ENCODE results near the gene GALNT10.

The GALNT10 gene

DNA sequence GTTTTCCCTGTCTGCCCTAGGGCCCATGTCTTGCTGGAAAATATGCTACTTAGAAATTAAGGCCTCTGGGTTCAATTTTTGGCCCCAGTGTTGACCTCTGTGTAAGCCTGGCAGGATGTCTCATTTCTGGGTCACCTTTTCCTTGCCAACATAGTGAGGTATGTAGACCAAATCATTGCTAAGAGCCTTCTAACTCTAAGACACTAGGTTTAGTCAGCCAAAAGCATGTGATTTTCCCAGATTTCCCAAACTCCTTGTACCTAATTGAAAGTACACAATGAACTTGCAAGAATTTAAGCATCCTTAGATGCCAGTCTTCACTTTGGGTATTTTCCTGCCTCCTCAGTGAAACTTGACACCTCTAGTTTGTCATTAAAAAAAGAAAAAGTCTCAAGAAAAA lies 77.0 kb downstream of the GALNT10 start:
- DNase-seq (ENCODE audit: low read depth in 2 of 2), result no peak

DNA sequence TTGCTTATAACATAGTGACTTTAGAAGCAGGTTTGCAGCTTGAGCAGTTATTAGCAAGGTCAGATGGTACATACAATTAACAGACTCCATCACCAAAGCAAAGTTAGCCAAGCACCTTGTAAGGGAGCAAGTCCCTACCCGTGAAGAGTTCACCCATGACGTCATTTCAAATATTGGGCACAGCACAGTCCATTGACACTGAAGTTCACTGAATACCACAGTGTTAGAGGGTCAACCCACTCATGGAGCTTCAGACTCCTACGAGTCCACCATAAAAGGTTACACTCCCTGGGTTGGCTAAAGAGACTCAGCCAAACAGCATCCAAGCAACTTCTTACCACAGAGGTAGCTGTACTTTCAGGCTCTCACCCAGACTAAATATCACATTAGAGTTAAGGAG lies 77.5 kb downstream of the GALNT10 start:
- DNase-seq (ENCODE audit: low read depth in 2 of 2), result no peak

DNA sequence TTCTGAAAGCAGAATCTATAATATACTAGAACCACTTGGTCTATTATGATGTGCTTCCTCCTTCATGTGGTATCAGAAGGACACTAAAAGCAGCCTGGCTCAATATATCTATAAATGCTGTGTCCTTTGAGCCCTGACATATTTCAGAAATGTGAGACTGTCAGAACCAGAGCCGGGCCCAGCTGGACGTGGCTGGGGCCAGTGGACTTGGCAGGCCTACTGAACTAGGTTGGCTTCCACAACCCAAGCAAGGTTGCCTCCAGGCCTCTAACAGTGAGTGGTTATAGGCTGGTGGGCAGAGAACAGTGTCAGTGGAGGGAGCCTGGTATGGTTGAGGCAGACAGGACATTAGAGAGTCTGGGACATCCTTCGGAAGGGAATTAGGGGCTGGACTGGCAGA lies 78.9 kb downstream of the GALNT10 start:
- no peak for DNase-seq (ENCODE audit: low read depth in 2 of 2)

DNA sequence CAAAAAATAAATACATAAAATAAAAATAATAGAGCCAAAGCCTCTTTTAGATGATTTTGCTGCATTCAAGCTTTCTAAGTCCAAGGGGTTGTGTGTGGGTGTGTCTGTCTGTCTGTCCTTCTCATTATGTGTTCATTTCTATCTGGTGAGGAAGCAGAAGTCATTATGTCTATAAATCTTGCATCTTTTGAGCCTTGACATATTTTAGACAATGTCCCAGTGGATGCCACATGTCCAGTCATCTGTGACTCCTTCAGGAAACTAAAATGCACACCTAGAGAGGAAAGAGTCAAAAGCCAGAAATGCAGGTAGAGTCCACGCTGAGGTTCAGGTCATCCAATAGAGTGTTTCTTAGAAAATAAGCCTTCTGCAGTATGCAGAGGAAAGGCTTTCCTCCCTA lies 80.9 kb downstream of the GALNT10 start:
- DNase-seq (ENCODE audit: low read depth in 2 of 2), result no peak

DNA sequence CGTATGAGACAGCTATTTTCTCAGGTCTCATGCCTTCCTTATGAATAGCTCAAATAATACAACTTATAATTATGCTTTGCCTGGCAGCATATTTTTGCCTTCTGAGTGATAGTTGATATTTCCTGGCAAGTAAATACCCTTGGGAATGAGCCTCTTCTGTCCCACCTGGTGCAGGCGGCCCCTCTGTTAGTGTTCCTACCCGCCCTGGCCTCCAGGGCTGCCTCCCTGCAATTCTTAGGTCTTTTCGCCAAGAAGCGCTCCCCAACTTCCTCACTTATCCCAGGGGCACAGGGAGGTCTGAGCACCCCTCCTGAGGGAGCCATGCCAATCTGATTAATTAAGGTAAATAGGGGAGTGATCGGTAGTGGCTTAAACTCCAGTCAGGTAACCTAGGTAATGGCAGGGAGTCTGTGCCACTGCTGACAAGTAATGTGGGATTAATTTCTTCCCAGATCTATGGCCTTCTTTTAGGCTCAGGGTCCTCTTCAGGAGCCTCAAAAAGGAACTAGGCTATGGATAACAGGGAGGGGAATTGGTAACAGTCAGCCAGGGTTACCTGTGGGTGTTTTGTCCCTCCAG lies 81.5 kb downstream of the GALNT10 start:
- DNase-seq (ENCODE audit: low read depth in 2 of 2), result no peak

DNA sequence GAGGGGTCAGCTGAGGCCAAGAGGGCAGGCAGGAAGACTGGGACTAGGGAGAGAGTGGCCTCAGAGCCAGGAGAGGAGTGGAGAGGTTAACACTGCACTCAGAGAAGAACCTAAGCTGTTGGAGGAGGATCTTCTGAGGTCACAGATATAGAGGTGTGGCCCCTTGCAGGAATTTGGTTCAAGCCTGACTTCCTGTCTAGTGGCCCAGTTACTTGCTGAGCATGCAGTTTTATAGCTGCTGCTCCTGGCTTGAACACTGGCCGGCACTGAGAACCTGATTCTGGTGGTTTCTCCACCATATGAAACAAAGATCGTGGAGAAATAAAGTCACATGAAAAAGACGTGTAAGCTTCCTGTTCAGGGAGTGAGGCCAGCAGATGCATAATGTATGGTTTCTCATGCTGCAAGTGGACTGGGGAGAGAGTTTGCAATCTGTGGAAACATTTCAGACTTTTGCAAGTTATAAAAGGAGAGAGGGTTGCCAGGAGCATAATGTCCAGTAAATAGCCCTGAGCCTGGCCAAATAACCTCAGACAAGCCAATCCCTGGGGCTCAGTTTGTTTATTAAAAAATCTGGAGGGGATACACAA lies 82.6 kb downstream of the GALNT10 start:
- no peak for DNase-seq (ENCODE audit: low read depth in 2 of 2)

DNA sequence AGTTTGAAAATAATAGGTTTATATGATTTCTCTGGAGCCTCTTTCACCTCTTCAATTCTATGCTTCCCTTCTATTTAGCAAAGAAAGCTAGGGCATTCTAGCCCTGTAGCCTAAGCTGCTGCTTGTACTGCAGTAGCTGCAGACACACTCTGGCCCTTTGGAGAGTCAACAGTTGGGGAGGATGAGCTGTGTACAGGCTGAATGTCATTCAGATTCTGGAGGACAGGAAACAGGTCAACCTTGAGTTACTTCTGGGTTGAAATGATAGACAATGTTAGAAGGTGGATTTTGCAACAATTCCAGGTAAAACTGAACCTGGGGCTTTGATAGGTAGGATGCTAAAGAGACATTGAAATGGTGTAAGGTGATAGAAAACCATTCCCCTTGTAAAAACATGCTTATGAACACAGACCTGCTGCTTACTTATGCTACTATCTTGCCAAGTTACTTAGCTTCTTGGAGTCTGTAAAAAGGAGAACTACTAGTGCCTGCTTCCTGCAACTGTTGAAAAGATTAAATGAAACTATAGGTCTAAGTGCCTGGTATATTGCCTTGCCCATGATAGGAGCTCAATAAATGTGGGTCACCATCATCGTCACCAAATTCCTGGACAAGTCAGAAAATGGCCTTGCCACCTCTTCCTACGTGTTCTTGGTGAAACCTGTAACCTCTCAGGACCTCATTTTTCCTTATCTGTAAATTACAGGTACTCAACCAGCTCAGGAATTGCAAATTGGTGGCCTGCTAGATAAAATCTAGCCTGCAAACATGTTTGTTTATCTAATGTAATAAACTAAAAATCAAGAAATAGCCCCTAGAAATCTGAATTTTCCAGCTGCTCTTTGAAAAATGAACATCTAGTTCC lies 83.7 kb downstream of the GALNT10 start:
- no peak for DNase-seq (ENCODE audit: low read depth in 2 of 2)

DNA sequence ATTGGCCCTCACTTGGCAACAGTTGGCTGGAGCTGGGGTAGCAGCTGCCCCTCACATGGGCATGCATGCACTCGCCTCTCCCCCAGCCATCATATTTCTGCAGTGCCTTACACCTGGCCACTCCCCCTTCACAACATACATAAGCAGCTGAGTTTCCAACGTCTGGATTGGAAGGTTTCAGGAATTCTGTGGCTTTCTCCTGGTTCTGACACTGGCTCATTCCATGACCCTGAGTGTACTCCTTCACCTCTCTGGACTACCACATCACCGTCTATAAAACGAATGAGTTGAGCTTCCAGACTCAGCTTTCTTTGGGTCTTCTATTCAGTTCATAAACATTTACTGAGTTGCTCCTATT lies 84.3 kb downstream of the GALNT10 start:
- no peak for DNase-seq (ENCODE audit: low read depth in 2 of 2)

DNA sequence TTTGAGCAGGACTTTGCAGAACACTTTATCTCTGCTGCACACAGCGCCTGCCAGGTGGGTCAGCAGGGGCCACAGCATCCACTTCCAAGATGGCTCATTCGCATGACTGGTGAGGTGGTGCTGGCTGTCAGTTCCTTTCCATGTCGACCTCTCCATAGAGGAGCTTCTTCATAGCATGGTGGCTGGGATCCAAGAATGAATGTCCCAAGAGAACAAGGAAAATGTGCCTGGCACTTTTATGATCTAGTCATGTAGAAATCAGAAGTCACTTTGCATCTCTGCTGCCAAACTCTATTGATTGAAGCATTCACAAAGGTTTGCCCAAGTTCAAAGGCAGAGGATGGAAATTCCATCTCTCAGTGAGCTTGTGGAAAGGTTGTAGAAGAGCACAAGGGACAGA lies 85.0 kb downstream of the GALNT10 start:
- no peak for DNase-seq (ENCODE audit: low read depth in 2 of 2)

DNA sequence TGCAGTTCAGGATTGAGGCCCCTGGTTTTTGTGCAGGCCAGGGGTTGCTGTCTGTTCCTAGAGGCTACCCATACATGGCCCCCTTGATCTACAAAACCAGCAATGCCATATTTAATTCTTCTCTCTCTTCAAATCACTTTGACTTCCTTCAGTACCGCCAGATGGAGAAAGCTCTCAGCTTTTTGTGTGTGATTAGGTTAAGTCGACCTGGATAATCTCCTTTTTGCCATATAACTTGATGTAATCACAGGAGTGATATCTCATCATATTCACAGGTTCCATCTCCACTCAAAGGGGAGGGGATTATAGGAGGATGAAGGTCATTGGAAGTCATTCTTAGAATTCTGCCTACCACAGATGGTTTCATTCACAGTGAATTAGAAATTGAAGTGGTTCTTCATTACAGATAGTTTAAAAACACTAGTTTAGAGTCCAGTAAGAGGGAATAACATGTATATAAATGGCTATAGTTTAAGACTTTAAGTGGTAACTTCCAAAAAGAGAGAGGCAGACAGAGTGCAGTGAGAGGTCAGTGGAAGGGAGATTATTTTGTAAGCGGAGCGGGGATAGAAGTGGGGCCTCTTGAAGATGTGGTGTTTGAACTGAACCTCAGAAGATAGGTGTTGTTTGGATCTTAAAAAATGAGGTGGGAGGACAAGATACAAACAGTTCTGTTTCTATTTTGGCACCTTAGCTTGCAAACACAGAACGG lies 85.9 kb downstream of the GALNT10 start:
- DNase-seq (ENCODE audit: low read depth in 2 of 2), result no peak

DNA sequence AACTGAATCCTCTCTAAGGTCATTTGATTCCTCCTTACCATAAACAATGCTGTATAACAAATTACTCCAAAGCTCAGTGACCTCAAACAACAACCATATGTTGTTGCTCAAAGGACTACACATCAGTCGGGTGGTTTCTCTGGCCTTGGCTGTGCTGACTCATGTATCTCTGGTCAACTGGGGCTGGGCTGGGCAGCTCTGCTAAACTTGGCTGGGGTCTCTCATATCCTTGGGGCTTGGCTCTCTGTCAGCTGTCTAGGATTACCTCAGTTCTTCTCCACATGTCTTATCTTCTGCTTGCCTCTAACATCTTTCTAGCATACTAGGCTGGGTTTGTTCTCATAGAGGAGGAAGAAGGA lies 86.4 kb downstream of the GALNT10 start:
- peak; percentile 66 to 67 for DNase-seq (ENCODE audit: low read depth in 2 of 2)

DNA sequence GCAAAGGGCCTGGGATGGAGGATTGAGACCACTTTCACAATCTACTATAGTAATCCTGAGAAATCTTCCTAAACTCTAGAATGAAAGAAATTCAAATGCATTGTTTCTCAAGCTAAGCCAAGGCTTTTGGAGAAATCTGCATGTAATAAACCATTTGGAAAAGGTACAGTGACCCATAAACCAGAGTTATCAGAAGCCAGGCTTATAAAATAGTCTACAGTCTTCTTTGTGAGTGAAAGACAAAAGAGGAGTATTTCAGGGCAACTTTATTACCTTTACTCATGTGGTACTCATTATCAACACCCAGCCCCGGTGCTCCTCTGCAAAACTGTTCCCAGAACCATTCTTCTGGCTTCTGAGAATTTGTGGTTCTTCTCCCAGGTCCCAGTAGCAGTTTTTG lies 87.0 kb downstream of the GALNT10 start:
- no peak for DNase-seq (ENCODE audit: low read depth in 2 of 2)

DNA sequence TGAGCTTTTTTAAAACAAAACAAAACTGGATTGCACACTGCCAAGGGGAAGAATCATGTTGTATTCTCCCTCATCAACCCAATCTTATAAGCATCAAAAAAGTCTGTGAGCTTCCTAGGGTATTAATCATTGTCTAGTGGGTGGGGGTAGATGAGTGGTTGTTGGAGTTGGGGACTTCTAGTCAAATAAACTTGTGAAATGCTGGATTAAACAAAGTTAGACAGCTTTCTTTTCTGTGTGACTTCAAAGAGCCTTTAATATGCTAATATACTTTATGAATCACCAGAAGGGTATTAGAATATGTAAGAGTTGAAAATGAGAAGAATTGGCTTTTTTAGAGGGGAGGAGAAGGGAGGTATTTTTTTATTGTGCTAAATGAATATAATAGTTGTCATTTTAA lies 87.7 kb downstream of the GALNT10 start:
- no peak for DNase-seq (ENCODE audit: low read depth in 2 of 2)

DNA sequence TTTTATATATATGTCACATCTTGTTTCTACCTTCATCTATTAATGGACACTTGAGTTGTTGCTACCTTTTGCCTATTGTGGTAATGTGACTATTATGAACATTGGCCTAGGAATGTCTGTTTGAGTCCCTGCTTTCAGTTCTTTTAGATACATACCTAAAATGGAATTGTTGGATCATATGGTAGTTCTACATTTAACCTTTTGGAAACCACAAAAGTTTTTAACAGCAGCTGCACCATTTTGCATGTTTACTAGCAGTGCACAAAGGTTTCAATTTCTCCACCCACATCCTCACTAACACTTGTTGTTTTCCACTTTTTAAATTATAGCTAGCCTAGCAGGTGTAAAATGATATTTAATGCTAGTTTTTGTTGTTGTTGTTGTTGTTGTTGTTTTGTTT lies 88.4 kb downstream of the GALNT10 start:
- no peak for DNase-seq (ENCODE audit: low read depth in 2 of 2)

DNA sequence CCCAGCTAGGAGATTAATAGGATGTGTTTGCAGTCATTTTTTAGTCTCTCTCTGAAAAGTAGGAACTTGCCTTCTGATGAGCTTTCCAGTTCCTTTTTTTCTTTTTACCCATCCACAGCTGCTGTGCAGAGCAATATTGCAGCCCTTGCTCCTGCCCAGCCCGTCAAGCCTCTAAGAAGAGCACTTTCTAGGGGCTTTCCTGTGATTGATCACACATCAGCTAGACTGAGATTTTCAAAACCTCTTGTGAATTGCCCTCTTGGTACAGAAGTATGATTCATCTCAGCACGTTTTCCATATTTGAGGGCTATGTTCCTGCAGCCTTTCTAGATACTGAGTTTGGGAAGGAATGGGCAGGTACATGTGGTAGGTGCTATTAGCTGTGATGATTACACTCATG lies 93.9 kb downstream of the GALNT10 start:
- no peak for DNase-seq (ENCODE audit: low read depth in 2 of 2)

DNA sequence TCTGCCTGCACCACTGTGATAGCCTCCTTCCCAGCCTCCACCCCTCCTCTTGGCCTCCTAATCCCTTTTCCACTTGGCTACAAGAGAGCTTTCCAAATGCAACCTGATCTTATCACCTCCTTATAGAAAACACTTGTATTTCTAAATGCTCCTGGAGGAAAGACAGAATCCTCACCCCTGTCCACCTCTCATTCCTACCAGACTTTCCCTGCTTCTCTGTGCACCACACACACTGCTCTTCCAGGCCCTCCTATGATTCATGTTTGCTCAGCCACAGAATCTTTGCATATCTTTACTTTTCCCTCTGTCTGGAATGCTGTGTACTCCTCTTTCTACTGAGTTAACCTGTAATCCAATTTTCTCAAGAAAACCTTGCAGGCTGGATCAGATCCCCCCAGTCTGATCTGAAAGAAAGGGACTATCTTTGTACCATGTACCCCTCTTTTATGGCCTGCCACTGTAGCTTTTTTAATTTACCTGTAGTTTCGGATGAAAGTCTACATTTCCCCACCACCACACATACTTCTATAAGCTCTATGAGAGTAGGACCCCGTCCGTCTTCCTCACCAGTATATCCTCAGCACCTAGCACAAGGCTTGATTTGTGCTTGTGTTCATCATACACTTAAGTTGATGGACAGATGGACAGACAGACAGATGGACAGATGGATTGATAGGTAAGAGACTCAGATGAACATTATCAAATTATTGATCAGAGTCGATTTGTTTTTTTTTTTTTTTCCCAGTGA lies 95.3 kb downstream of the GALNT10 start:
- peak; percentile 58 to 65 for DNase-seq (ENCODE audit: low read depth in 2 of 2)

DNA sequence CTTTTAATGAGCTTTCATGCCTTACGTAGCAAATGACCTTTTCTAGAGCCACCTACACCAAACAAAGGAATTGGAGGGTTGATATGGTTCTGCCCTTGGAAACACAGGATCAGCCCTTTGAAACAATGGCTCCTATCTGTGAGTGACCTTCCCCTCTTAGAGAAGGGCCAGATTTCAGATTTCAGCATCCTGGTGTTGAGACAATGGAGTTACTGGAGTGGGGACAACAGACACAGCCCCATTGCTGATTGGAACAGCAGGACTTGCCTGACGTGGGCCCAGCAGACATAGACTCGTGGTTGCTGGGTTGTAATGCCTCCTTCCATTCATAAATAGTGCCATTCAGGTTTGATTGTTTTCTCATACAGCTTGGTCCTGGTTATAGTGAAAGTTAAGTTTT lies 96.0 kb downstream of the GALNT10 start:
- DNase-seq (ENCODE audit: low read depth in 2 of 2), result no peak

DNA sequence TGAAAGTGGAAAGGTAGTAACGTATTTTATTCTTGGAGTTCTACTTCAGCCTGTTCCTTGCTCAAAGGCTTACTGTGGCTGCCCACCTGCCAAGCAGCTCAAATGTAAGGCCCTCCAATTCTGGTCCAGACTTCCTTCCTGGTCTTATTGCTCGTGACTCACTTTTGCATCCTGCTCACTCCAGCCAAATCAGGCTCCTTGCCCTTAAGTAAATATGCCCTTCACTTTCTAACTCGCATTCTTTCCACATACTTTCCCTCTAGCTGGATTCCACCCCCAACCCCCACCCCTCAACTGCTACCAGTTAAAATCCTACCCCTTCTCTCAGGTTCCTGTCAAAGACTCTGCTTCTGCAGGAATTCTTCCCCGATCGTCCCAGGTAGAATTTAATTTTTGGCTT lies 96.6 kb downstream of the GALNT10 start:
- peak; percentile 55 to 59 for DNase-seq (ENCODE audit: low read depth in 2 of 2)

DNA sequence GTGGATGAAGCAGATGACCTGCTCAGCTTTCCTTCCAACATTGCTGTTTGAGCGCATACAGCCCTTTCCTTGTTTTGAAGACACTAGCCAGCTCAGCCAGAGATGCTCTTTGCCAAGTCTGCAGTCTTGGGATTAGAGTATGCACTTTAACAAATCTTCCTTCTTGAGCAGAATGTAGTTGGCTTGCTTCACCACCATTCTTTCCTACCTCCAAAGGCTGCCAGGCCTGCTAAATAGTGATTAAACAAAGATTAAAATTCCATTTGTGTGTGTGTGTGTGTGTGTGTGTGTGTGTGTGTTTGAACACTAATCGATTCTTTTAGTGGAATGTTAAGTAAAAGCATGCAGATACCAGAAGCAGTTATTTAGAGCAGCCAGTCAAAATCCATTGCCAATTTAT lies 97.6 kb downstream of the GALNT10 start:
- peak; percentile 51 to 66 for DNase-seq (ENCODE audit: low read depth in 2 of 2)

DNA sequence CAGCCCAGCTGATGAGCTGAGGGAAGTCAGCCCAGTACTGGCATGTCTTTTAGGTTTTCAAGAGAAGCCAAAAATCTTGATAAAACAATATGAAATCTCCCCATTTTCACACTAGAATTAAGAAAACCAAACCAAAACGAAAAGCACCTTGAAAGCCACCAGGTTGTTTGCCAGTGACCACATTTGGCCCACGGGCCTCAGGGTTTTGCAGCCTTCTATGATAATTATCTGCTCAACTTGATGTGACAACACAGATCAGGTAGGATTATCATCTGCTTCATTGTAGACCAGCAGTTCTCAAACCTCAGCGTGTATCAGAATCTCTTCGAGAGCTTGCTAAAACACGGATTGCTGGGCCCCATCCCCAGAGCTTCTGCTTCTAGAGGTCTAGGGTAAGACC lies 101.4 kb downstream of the GALNT10 start:
- DNase-seq (ENCODE audit: low read depth in 2 of 2), result no peak

DNA sequence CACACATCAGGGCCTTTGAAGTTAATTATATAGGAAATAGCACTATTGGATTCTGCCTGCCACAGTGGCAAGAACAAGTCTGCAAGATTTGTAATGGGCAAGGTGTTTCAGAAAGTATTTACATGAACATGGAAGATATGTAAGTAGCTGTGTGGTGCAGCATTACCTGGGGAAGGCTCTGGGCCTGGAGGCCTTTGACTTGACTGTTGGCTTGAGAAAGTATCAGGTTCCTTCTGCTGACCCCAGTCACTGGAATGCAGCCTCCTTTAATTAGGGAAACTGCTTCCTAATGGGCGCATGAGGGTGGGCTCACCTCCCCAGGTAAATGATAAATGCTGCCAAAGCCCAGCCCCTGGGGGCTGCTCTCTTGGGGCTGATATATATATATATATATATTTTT lies 102.7 kb downstream of the GALNT10 start:
- DNase-seq (ENCODE audit: low read depth in 2 of 2), result no peak

DNA sequence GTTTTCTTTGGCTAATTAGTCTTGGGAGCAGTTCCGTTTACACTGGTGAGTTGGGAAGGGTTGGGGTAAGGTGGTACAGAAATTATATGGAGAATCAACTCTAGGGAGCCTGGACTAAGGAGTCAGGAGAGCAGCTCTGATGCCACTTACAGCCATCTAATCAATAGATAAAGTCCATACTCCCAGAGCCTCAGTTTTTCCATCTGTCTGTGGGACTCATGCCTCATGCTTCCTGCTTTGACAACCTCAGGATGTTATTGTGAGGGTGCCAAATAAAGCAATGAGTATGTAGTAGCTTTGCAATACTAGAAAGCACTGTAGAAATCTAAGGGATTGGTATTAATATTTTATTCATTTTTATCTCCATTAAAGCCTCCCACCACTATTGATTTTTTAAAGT lies 105.0 kb downstream of the GALNT10 start:
- DNase-seq (ENCODE audit: low read depth in 2 of 2), result no peak
